Right renal cortex interstitium (tissue), 3 donors: ENCODE measurements around the gene PRIMA1. TPM values are rescaled to one million over a fixed set of nuclear protein-coding genes. Genes with fewer than 3 reads are reported as not detected.

ENCODE experiments used
- DNase-seq, 3 donors: peaks; one replicate each; pipeline ENCODE4 v3.0.0-alpha.2; 2013; ENCODE audit warnings: low read depth in 3 of 3, low spot score in 2 of 3
- polyA plus RNA-seq, 3 donors: library from polyadenylated mRNA; unstranded; fragments of 120-200 nt; gene quantifications; one replicate each; pipeline ENCODE4 v1.2.1, GENCODE V29; 2013; ENCODE audit not compliant: insufficient read length in 3 of 3

Gene PRIMA1
- polyA plus RNA-seq, 3 donors, result 1.1 to 1.4 (median 1.1) TPM

- no peak for DNase-seq
Measured at GRCh38 chr14:93764211-93764659, 24.1 kb downstream of the PRIMA1 start.

GRCh38 chr14:93759719-93760307 lies 28.5 kb downstream of the PRIMA1 start:
- no peak for DNase-seq

GRCh38 chr14:93757206-93757605 lies 31.1 kb downstream of the PRIMA1 start:
- DNase-seq, result no peak

- no peak for DNase-seq
Measured at GRCh38 chr14:93753647-93754046, 34.6 kb downstream of the PRIMA1 start.

GRCh38 chr14:93752980-93753561 lies 35.2 kb downstream of the PRIMA1 start:
- DNase-seq, result no peak

- DNase-seq, result no peak
Measured at GRCh38 chr14:93751946-93752655, 36.2 kb downstream of the PRIMA1 start.

- no peak for DNase-seq
Measured at GRCh38 chr14:93749076-93749420, 39.2 kb downstream of the PRIMA1 start.

GRCh38 chr14:93748208-93749075 lies 39.8 kb downstream of the PRIMA1 start:
- DNase-seq, result no peak

GRCh38 chr14:93747560-93747959 lies 40.7 kb downstream of the PRIMA1 start:
- DNase-seq, result no peak

- DNase-seq, result no peak
Measured at GRCh38 chr14:93747102-93747501, 41.2 kb downstream of the PRIMA1 start.

GRCh38 chr14:93745603-93746273 lies 42.5 kb downstream of the PRIMA1 start:
- no peak for DNase-seq

- no peak for DNase-seq
Measured at GRCh38 chr14:93744876-93745275, 43.4 kb downstream of the PRIMA1 start.

- DNase-seq, result no peak
Measured at GRCh38 chr14:93744176-93744575, 44.1 kb downstream of the PRIMA1 start.

- no peak for DNase-seq
Measured at GRCh38 chr14:93743270-93744060, 44.8 kb downstream of the PRIMA1 start.

- no peak for DNase-seq
Measured at GRCh38 chr14:93742761-93743160, 45.5 kb downstream of the PRIMA1 start.

- no peak for DNase-seq
Measured at GRCh38 chr14:93741556-93742230, 46.6 kb downstream of the PRIMA1 start.

- DNase-seq, result no peak
Measured at GRCh38 chr14:93737634-93738033, 50.7 kb downstream of the PRIMA1 start.

GRCh38 chr14:93736378-93737014 lies 51.8 kb downstream of the PRIMA1 start:
- DNase-seq, result no peak

GRCh38 chr14:93735206-93735605 lies 53.1 kb downstream of the PRIMA1 start:
- no peak for DNase-seq
